HepG2 (cell line): ENCODE measurements around the gene ERO1A. TPM values are rescaled to one million over a fixed set of nuclear protein-coding genes. Genes with fewer than 3 reads are reported as not detected.

ENCODE experiments used
- FOXA3 ChIP-seq: IDR thresholded peaks from 2 replicates; pipeline ENCODE4 v1.6.1; 2016; ENCODE audit warnings: missing genetic modification reagents, missing compliant biosample characterization
- FOXP1 ChIP-seq, 2 experiments: fragments of 450-650 bp in 1 of 2; IDR thresholded peaks; 2 replicates each; pipeline ENCODE4 v1.6.1; 2017 to 2018; ENCODE audit warnings: antibody characterized with exemption in 1 of 2
- HDAC1 ChIP-seq: sonication (generic); formaldehyde crosslinking; IDR thresholded peaks from 2 replicates; pipeline ENCODE4 v1.5.1; 2020; ENCODE audit warnings: mild to moderate bottlenecking, missing genetic modification reagents
- HMG20A ChIP-seq: IDR thresholded peaks from 2 replicates; pipeline ENCODE4 v1.6.1; 2016; ENCODE audit warnings: borderline replicate concordance
- KLF6 ChIP-seq: IDR thresholded peaks from 2 replicates; pipeline ENCODE4 v1.8.0; 2016; ENCODE audit warnings: missing biosample characterization, missing genetic modification reagents
- PHF5A ChIP-seq: IDR thresholded peaks from one replicate; pipeline ENCODE4 v1.6.1; 2018; ENCODE audit warnings: low read depth, missing genetic modification reagents; ENCODE audit not compliant: unreplicated experiment
- RFXANK ChIP-seq: IDR thresholded peaks from 2 replicates; pipeline ENCODE4 v1.6.1; 2016
- SAFB2 ChIP-seq: sonication (generic); formaldehyde crosslinking; IDR thresholded peaks from 2 replicates; pipeline ENCODE4 v1.5.1; 2020; ENCODE audit warnings: missing genetic modification reagents, low read depth, mild to moderate bottlenecking, borderline replicate concordance
- SIN3A ChIP-seq: IDR thresholded peaks from 2 replicates; pipeline ENCODE4 v1.6.1; 2011; ENCODE audit warnings: low read depth, mild to moderate bottlenecking, control low read depth, low read length, borderline replicate concordance
- SKI ChIP-seq: fragments of 450-650 bp; IDR thresholded peaks from one replicate; pipeline ENCODE4 v1.6.1; 2018; ENCODE audit warnings: mild to moderate bottlenecking; ENCODE audit not compliant: partially characterized antibody
- SRSF1 ChIP-seq: fragments of 200-400 bp; formaldehyde crosslinking; optimal IDR thresholded peaks from 2 replicates; pipeline ENCODE3; 2017; ENCODE audit warnings: mild to moderate bottlenecking, low read depth, low read length, moderate library complexity
- U2AF1 ChIP-seq: fragments of 200-400 bp; formaldehyde crosslinking; optimal IDR thresholded peaks from 2 replicates; pipeline ENCODE3; 2017; ENCODE audit warnings: mild to moderate bottlenecking, low read depth, low read length
- ZMYM4 ChIP-seq: sonication (generic); formaldehyde crosslinking; IDR thresholded peaks from 2 replicates; pipeline ENCODE4 v1.8.1; 2023; ENCODE audit warnings: mild to moderate bottlenecking, missing genetic modification reagents
- ZNF468 ChIP-seq: sonication (generic); formaldehyde crosslinking; IDR thresholded peaks from 2 replicates; pipeline ENCODE4 v1.8.0; 2022; ENCODE audit warnings: mild to moderate bottlenecking, moderate library complexity, missing genetic modification reagents
- ZNF782 ChIP-seq: sonication (generic); formaldehyde crosslinking; IDR thresholded peaks from 2 replicates; pipeline ENCODE4 v1.4.0; 2020; ENCODE audit warnings: missing genetic modification reagents, mild to moderate bottlenecking, borderline replicate concordance
- polyA plus RNA-seq, 8 experiments: library from polyadenylated mRNA; depleted of rRNA in 3 of 8; stranded (reverse) in 7 of 8; unstranded in 1 of 8; fragments of >200 nt; fragmentation: Illumina TruSeq in 4 of 8; extraction: Trizol in 4 of 8; gene quantifications; 2 replicates each; pipeline versions ENCODE4 v1.2.1 to v1.2.3, GENCODE V29; 2011 to 2016; ENCODE audit warnings: low read depth in 4 of 8, missing spikeins in 1 of 8, mixed read lengths in 1 of 8; ENCODE audit not compliant: insufficient read depth in 1 of 8
- total RNA-seq, 5 experiments: library from RNA; depleted of rRNA; stranded (reverse); fragments of >200 nt; fragmentation: Illumina TruSeq; extraction: Trizol; gene quantifications; 2 replicates each; pipeline ENCODE4 v1.2.3, GENCODE V29; 2016; ENCODE audit warnings: low read depth in 1 of 5
- TF ChIP-seq, protein P1 (sequence below): conservative IDR thresholded peaks from 2 replicates; pipeline ENCODE4 v1.6.1; 2018; ENCODE audit warnings: missing genetic modification reagents
- TF ChIP-seq, protein P2 (sequence below): sonication (generic); formaldehyde crosslinking; IDR thresholded peaks from 2 replicates; pipeline ENCODE4 v1.4.0; 2020; ENCODE audit warnings: missing genetic modification reagents
- TF ChIP-seq, protein P3 (sequence below): sonication (generic); formaldehyde crosslinking; IDR thresholded peaks from 2 replicates; pipeline ENCODE4; 2020; ENCODE audit warnings: missing genetic modification reagents, mild to moderate bottlenecking, borderline replicate concordance
- TF ChIP-seq, protein P4 (sequence below), 2 experiments: IDR thresholded peaks; 2 replicates each; pipeline ENCODE4 v1.6.1; 2011 to 2012; ENCODE audit warnings: low read length in 2 of 2, borderline replicate concordance in 1 of 2, low read depth in 1 of 2, mild to moderate bottlenecking in 1 of 2, moderate library complexity in 1 of 2
- TF ChIP-seq, protein P5 (sequence below): sonication (generic); formaldehyde crosslinking; IDR thresholded peaks from 2 replicates; pipeline ENCODE4 v1.5.1; 2020; ENCODE audit warnings: missing genetic modification reagents, mild to moderate bottlenecking, borderline replicate concordance

Gene ERO1A
- total and polyA plus RNA-seq, 2 of the 13 experiments (the other 11 are each of a cell fraction or from before 2014, with no cell fraction given) = 60.3 to 137 TPM

DNA sequence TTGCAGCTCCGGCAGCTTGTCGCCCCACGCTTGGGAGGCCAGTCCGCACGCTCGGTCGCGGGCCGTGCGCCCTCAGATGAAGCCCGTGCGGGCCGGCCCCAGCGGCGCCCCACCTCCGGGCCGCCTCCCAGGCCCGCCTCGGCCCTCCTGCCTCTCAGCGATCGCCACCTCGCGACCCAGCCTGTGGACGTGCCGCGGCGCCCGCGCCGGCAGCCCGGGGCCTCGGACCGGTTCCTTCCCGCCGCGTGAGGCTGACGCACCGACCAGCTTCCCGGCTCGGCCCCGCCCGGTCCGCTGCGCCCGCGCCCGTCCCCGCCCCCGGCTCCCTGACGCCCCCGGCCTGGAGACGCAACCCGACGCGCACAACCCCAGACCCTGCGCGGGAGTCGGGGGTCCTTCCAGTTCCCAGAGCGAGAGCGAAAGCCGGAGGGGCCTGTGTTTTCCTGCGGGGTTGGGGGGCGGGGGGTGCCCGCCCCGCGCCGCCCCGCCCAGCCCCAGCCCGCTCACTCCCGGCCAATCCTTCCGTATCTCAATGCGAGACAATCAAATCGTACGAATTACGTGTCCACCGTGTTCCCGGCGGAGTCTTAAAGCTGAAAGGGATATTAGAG lies at the start of gene ERO1A (continued):
- TF ChIP-seq, protein P1, sequence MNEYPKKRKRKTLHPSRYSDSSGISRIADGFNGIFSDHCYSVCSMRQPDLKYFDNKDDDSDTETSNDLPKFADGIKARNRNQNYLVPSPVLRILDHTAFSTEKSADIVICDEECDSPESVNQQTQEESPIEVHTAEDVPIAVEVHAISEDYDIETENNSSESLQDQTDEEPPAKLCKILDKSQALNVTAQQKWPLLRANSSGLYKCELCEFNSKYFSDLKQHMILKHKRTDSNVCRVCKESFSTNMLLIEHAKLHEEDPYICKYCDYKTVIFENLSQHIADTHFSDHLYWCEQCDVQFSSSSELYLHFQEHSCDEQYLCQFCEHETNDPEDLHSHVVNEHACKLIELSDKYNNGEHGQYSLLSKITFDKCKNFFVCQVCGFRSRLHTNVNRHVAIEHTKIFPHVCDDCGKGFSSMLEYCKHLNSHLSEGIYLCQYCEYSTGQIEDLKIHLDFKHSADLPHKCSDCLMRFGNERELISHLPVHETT (CRISPR knock-in tag) = no peak; the same call in 1 of the 2 replicates
- TF ChIP-seq U2AF1 = no peak
- no peak for TF ChIP-seq HMG20A
- no peak for TF ChIP-seq FOXP1 (IDR thresholded peaks at IDR 0.05)
- no peak for TF ChIP-seq FOXP1 (CRISPR knock-in tag; IDR thresholded peaks at IDR 0.05)
- TF ChIP-seq RFXANK (CRISPR knock-in tag) = no peak
- TF ChIP-seq SAFB2 (CRISPR knock-in tag) = peak; percentile 27; the same call in 1 of the 2 replicates
- TF ChIP-seq, protein P2, sequence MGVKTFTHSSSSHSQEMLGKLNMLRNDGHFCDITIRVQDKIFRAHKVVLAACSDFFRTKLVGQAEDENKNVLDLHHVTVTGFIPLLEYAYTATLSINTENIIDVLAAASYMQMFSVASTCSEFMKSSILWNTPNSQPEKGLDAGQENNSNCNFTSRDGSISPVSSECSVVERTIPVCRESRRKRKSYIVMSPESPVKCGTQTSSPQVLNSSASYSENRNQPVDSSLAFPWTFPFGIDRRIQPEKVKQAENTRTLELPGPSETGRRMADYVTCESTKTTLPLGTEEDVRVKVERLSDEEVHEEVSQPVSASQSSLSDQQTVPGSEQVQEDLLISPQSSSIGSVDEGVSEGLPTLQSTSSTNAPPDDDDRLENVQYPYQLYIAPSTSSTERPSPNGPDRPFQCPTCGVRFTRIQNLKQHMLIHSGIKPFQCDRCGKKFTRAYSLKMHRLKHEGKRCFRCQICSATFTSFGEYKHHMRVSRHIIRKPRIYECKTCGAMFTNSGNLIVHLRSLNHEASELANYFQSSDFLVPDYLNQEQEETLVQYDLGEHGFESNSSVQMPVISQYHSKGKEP (CRISPR knock-in tag) = no peak
- peak; percentile 15; the same call in 1 of the 2 replicates for TF ChIP-seq ZMYM4 (CRISPR knock-in tag)
- TF ChIP-seq ZNF468 (CRISPR knock-in tag) = no peak
- peak; percentile 58; the same call in 1 of the 2 replicates for TF ChIP-seq SIN3A
- no peak for TF ChIP-seq ZNF782 (CRISPR knock-in tag)
- TF ChIP-seq, protein P3, sequence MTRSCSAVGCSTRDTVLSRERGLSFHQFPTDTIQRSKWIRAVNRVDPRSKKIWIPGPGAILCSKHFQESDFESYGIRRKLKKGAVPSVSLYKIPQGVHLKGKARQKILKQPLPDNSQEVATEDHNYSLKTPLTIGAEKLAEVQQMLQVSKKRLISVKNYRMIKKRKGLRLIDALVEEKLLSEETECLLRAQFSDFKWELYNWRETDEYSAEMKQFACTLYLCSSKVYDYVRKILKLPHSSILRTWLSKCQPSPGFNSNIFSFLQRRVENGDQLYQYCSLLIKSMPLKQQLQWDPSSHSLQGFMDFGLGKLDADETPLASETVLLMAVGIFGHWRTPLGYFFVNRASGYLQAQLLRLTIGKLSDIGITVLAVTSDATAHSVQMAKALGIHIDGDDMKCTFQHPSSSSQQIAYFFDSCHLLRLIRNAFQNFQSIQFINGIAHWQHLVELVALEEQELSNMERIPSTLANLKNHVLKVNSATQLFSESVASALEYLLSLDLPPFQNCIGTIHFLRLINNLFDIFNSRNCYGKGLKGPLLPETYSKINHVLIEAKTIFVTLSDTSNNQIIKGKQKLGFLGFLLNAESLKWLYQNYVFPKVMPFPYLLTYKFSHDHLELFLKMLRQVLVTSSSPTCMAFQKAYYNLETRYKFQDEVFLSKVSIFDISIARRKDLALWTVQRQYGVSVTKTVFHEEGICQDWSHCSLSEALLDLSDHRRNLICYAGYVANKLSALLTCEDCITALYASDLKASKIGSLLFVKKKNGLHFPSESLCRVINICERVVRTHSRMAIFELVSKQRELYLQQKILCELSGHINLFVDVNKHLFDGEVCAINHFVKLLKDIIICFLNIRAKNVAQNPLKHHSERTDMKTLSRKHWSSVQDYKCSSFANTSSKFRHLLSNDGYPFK (CRISPR knock-in tag) = no peak
- TF ChIP-seq, protein P4, sequence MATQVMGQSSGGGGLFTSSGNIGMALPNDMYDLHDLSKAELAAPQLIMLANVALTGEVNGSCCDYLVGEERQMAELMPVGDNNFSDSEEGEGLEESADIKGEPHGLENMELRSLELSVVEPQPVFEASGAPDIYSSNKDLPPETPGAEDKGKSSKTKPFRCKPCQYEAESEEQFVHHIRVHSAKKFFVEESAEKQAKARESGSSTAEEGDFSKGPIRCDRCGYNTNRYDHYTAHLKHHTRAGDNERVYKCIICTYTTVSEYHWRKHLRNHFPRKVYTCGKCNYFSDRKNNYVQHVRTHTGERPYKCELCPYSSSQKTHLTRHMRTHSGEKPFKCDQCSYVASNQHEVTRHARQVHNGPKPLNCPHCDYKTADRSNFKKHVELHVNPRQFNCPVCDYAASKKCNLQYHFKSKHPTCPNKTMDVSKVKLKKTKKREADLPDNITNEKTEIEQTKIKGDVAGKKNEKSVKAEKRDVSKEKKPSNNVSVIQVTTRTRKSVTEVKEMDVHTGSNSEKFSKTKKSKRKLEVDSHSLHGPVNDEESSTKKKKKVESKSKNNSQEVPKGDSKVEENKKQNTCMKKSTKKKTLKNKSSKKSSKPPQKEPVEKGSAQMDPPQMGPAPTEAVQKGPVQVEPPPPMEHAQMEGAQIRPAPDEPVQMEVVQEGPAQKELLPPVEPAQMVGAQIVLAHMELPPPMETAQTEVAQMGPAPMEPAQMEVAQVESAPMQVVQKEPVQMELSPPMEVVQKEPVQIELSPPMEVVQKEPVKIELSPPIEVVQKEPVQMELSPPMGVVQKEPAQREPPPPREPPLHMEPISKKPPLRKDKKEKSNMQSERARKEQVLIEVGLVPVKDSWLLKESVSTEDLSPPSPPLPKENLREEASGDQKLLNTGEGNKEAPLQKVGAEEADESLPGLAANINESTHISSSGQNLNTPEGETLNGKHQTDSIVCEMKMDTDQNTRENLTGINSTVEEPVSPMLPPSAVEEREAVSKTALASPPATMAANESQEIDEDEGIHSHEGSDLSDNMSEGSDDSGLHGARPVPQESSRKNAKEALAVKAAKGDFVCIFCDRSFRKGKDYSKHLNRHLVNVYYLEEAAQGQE (IDR thresholded peaks at IDR 0.05; ENCODE audit: borderline replicate concordance in 1 of 2, low read depth in 1 of 2, low read length in 2 of 2) = no peak
- TF ChIP-seq, protein P5, sequence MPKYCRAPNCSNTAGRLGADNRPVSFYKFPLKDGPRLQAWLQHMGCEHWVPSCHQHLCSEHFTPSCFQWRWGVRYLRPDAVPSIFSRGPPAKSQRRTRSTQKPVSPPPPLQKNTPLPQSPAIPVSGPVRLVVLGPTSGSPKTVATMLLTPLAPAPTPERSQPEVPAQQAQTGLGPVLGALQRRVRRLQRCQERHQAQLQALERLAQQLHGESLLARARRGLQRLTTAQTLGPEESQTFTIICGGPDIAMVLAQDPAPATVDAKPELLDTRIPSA (CRISPR knock-in tag) = no peak
- TF ChIP-seq SRSF1 = no peak
- no peak; the same call in none of the 2 replicates for TF ChIP-seq HDAC1
- TF ChIP-seq FOXA3 = no peak
- TF ChIP-seq PHF5A (CRISPR knock-in tag) = no peak
- no peak for TF ChIP-seq KLF6
- TF ChIP-seq SKI = no peak
